ENCODE results near the gene ALDH1A1. TPM values are rescaled to one million over a fixed set of nuclear protein-coding genes. Genes with fewer than 3 reads are reported as not detected.

The ALDH1A1 gene
- total and polyA plus RNA-seq, 9 of the 15 experiments (the other 6 are each of a cell fraction or from before 2014, with no cell fraction given), result 1.8 to 86.3 (median 24.4) TPM

- TF ChIP-seq TRIM24 (IDR thresholded peaks at IDR 0.05) (no peak), HOXB6 (CRISPR knock-in tag; IDR thresholded peaks at IDR 0.05; ENCODE audit: borderline replicate concordance) (no peak), ZNF175 (CRISPR knock-in tag; IDR thresholded peaks at IDR 0.05; ENCODE audit: low read depth) (no peak)
Observed at GRCh38 chr9:72985746-72986145, 32.9 kb upstream of the ALDH1A1 start (continued).

GRCh38 chr9:72984991-72985390, 32.1 kb upstream of the ALDH1A1 start:
- ChIA-PET CTCF (ENCODE audit: low intra/inter-chr PET ratio) (no interaction called here), POLR2A (no interaction called here)
- Histone ChIP-seq H3K27ac (ENCODE audit: extremely low read depth, low read depth, low read length) (no peak overlapping the region), H3K4me3 (no peak overlapping the region), H3K36me3 (ENCODE audit: control insufficient read depth, insufficient read depth, low read length) (no peaks in the 10 kb centered on the region), H3K4me1 (replicated peaks in 1 of 2; ENCODE audit: control insufficient read depth in 2 of 2, insufficient read depth in 2 of 2, low read length in 2 of 2) (no peaks in the 10 kb centered on the region; a peak in 3 of 5 replicates), H3K9ac (ENCODE audit: insufficient read depth in 1 of 2, low read depth in 2 of 2, low read length in 2 of 2) (no peak overlapping the region), H3K9me3 (replicated peaks; ENCODE audit: control insufficient read depth, insufficient read depth, low read depth, low read length) (no peaks in the 10 kb centered on the region), H3K27me3 (ENCODE audit: control insufficient read depth in 2 of 2, insufficient read depth in 2 of 2, low read length in 2 of 2) (no peaks in the 10 kb centered on the region), H3K79me2 (ENCODE audit: control insufficient read depth, insufficient read depth, low read length) (no peaks in the 10 kb centered on the region), H3K4me2 (ENCODE audit: insufficient read depth, low read length) (no peak overlapping the region), H4K20me1 (replicated peaks; ENCODE audit: control insufficient read depth, insufficient read depth, low read length) (no peaks in the 10 kb centered on the region), H2AFZ (ENCODE audit: low read depth, low read length) (no peak overlapping the region), H3K9me1 (ENCODE audit: control insufficient read depth, insufficient read depth, low read length) (no peaks in the 10 kb centered on the region)
- 84% methylated on average over 3 of the region's 3 CpGs for WGBS (ENCODE audit: insufficient coverage, low coverage, missing lambda C conversion rate)
- ATAC-seq, result no peak
- intact Hi-C loops (cut with micrococcal nuclease) (no loop called here), in situ Hi-C loops (cut with MboI) (no loop called here)
- TF ChIP-seq DEAF1 (CRISPR knock-in tag; IDR thresholded peaks at IDR 0.05) (no peak), RBM22 (IDR thresholded peaks at IDR 0.05; ENCODE audit: low read depth, low read length, poor library complexity, severe bottlenecking) (no peak), NCOA6 (IDR thresholded peaks at IDR 0.05) (no peak), TBP (optimal IDR thresholded peaks at IDR 0.05; ENCODE audit: low read depth, low read length) (no peak), HDAC3 (IDR thresholded peaks at IDR 0.05; ENCODE audit: borderline replicate concordance, partially characterized antibody) (no peak), SMAD3 (CRISPR knock-in tag; conservative IDR thresholded peaks at IDR 0.05) (no peak), NR2C2 (CRISPR knock-in tag; IDR thresholded peaks at IDR 0.05) (no peak), NR2C2 (tag; IDR thresholded peaks at IDR 0.05) (no peak), ZNF512 (tag; IDR thresholded peaks at IDR 0.05) (no peak), ARID1B (IDR thresholded peaks at IDR 0.05) (no peak), ELF2 (CRISPR knock-in tag; IDR thresholded peaks at IDR 0.05) (no peak), KHSRP (IDR thresholded peaks at IDR 0.05) (no peak), BACH1 (tag; IDR thresholded peaks at IDR 0.05) (no peak), PHTF2 (CRISPR knock-in tag; IDR thresholded peaks at IDR 0.05) (no peak), ZNF41 (CRISPR knock-in tag; conservative IDR thresholded peaks at IDR 0.05) (no peak), EGR1 (conservative IDR thresholded peaks at IDR 0.05) (no peak), ERF (CRISPR knock-in tag; IDR thresholded peaks at IDR 0.05) (no peak)
- no TSS peak for BruUV-seq (replicated peaks)
- DNase-seq (ENCODE audit: extremely low read depth in 1 of 4, low spot score in 3 of 4), result no peak
- FAIRE-seq, result no peak
